NB4 (cell line): ENCODE data around the gene WASF3.

Experiments used
- CTCF ChIP-seq: IDR thresholded peaks from one replicate; pipeline ENCODE4 v1.5.1; 2012; ENCODE audit warnings: low read depth, low read length
- MAX ChIP-seq: IDR thresholded peaks from 2 replicates; pipeline ENCODE4 v1.6.1; 2011; ENCODE audit warnings: low read depth, low read length

- TF ChIP-seq CTCF (no peak), MAX (no peak)
Measured at GRCh38 chr13:26688286-26688685, 130.8 kb downstream of the WASF3 start.
